LNCaP clone FGC (cell line): ENCODE results near the gene SPI1.

Source experiments
- DNase-seq: peaks from one replicate; pipeline ENCODE4 v3.0.0-alpha.2; 2011; ENCODE audit warnings: low read depth
- H3K4me3 ChIP-seq: 2 replicates; pipeline ENCODE4 v1.5.1; 2011; ENCODE audit warnings: mild to moderate bottlenecking, low read depth, low read length, control low read depth
- CTCF ChIP-seq: IDR thresholded peaks from 2 replicates; pipeline ENCODE4 v1.5.1; 2012; ENCODE audit warnings: mild to moderate bottlenecking; ENCODE audit not compliant: control insufficient read depth, insufficient read depth; ENCODE audit errors: extremely low read depth

Gene SPI1

GRCh38 chr11:47391077-47391583 lies 12.8 kb upstream of the SPI1 start:
- no peak overlapping the region for H3K4me3 ChIP-seq
- DNase-seq, result no peak
- no peak for TF ChIP-seq CTCF

GRCh38 chr11:47390422-47390760 lies 12.0 kb upstream of the SPI1 start:
- DNase-seq, result no peak
- no peak overlapping the region for H3K4me3 ChIP-seq
- no peak for TF ChIP-seq CTCF

GRCh38 chr11:47389577-47390421 lies 11.5 kb upstream of the SPI1 start:
- no peak overlapping the region for H3K4me3 ChIP-seq

GRCh38 chr11:47388697-47389576 lies 10.6 kb upstream of the SPI1 start:
- TF ChIP-seq CTCF, result no peak
- no peak overlapping the region for H3K4me3 ChIP-seq
- no peak for DNase-seq

More at GRCh38 chr11:47389577-47390421, 11.5 kb upstream of the SPI1 start:
- DNase-seq, result no peak
- no peak for TF ChIP-seq CTCF

GRCh38 chr11:47387944-47388696 lies 9.8 kb upstream of the SPI1 start:
- no peak overlapping the region for H3K4me3 ChIP-seq
- TF ChIP-seq CTCF, result no peak
- no peak for DNase-seq

- no peak overlapping the region for H3K4me3 ChIP-seq
- DNase-seq, result no peak
- no peak for TF ChIP-seq CTCF
Measured at GRCh38 chr11:47384498-47384897, 6.2 kb upstream of the SPI1 start.
